Measurements from ENCODE around the gene COL21A1.

GRCh38 chr6:56292505-56293181 is 45.3 kb upstream of the COL21A1 start:
- TF ChIP-seq CTCF (conservative IDR thresholded peaks at IDR 0.05 in 1 of 2, IDR thresholded peaks at IDR 0.05 in 1 of 2; ENCODE audit: low read depth in 1 of 2, low read length in 2 of 2) (peak; percentile 62 to 65), EZH2 (IDR thresholded peaks at IDR 0.05; ENCODE audit: low read length, missing control alignments) (no peak)

All from fibroblast of lung (primary cell).